Heart left ventricle (tissue), 13 donors: ENCODE data around the gene ADM.

Source experiments
- POLR2A ChIP-seq, 2 donors: fragments of 450-650 bp; IDR thresholded peaks; one replicate each; pipeline ENCODE4 v1.6.1; 2017; ENCODE audit warnings: antibody characterized with exemption in 2 of 2, mild to moderate bottlenecking in 2 of 2, moderate library complexity in 2 of 2
- TF ChIP-seq, protein P1 (sequence below), 12 donors: fragments of 200-600 bp; sonication (generic) in 4 of 12; IDR thresholded peaks; one replicate each; pipeline versions ENCODE4 v1.5.0 to v1.8.0; 2018 to 2022; ENCODE audit warnings: antibody characterized with exemption in 12 of 12, mild to moderate bottlenecking in 5 of 12
- donor health status: ischemic (EF 13 %, LVEDD 7.1; RV severe dilation, severe dysfunction).
- donor health status: DM: no; HTN: yes; CAD: no.
- donor health status: DM: no; HTN: no; CAD: no.
- donor health status: ischemic (EF 25% LVEDD 6.9; RV normal size, moderate dysfunction).
- donor health status: ischemic (EF 25% LVEDD 5.7; RV mildly dilated, moderate dysfunction).
- donor health status: ischemic (EF 35%, LVEDD 5.7; RV mildly dilated, moderate dysfunction).
- donor health status: nonischemic (EF 11% LVEDD 7.7; RV severe dilation, severe dysfunction).
- donor health status: DM: yes; HTN: yes; CAD: no.
- donor health status: PGD.
- donor health status: ischemic (EF 29% LVEDD 5.4; RV normal size, mild dysfunction).
- donor health status: nonischemic (EF 23%, LVEDD 6.1; RV moderate dilation, normal function).

DNA sequence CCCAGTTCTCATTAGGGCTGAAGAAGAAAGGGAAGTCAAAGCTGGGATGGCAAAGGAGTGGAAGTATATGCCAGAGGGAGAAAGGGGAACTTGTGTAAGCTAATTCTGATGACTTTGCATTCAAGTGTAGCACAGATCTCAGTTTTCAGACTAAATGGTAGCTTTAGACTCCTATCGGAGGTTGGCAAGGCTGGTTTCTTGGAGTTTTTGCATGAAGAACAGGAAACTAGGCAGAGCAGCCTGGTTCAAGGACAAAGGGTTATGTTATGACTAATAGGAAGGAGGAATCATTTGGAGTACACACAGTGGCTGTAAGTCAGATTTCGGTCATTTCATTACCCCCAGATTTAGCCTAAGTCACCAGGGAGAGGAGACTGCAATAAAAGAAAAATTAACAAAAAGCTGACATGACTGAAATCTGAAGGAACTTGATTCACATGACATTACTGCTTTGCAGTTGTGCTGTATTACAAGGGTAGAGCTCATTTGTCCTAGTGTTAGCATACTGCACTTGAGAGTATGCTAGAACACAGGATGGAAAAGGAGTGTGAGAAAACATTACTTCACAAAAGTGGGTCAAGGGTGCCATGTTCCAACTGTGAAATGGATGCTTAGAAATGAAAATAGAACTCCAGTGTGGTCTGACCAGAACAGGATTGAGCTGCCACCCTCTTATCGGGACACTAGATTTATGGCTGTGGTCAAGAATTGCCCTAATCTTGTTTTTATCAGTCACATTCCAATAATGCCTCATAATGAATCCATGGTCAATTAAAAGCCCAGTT, 23.6 kb downstream of the ADM start:
- TF ChIP-seq, protein P1, sequence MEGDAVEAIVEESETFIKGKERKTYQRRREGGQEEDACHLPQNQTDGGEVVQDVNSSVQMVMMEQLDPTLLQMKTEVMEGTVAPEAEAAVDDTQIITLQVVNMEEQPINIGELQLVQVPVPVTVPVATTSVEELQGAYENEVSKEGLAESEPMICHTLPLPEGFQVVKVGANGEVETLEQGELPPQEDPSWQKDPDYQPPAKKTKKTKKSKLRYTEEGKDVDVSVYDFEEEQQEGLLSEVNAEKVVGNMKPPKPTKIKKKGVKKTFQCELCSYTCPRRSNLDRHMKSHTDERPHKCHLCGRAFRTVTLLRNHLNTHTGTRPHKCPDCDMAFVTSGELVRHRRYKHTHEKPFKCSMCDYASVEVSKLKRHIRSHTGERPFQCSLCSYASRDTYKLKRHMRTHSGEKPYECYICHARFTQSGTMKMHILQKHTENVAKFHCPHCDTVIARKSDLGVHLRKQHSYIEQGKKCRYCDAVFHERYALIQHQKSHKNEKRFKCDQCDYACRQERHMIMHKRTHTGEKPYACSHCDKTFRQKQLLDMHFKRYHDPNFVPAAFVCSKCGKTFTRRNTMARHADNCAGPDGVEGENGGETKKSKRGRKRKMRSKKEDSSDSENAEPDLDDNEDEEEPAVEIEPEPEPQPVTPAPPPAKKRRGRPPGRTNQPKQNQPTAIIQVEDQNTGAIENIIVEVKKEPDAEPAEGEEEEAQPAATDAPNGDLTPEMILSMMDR (IDR thresholded peaks at IDR 0.05), result no peak
- no peak for TF ChIP-seq POLR2A (IDR thresholded peaks at IDR 0.05)
